Aorta (tissue), 5 donors: ENCODE measurements around the gene ABCB4. TPM values are rescaled to one million over a fixed set of nuclear protein-coding genes. Genes with fewer than 3 reads are reported as not detected.
A peak's percentile ranks its signal among the peaks of the same experiment; 100 is the strongest.

ENCODE experiments used
- ATAC-seq: fragments of 200-7000 bp; cut with Tn5 transposase; one replicate; pipeline ENCODE4 v1.9.1; 2022; ENCODE audit warnings: moderate library complexity; ENCODE audit not compliant: low FRiP score
- DNase-seq, 2 donors: peaks; one replicate each; pipeline ENCODE4 v3.0.0-alpha.2; 2020
- H3K27ac ChIP-seq, 2 donors: one replicate each; pipeline ENCODE4 v1.5.1; 2013; ENCODE audit warnings: low read length in 2 of 2, mild to moderate bottlenecking in 2 of 2, moderate library complexity in 2 of 2, control low read depth in 1 of 2, inconsistent platforms in 1 of 2, low read depth in 1 of 2
- H3K27me3 ChIP-seq, 2 donors: one replicate each; pipeline ENCODE4 v1.6.1; 2013; ENCODE audit warnings: control low read depth in 1 of 2, low read length in 1 of 2, mild to moderate bottlenecking in 1 of 2, moderate library complexity in 1 of 2; ENCODE audit not compliant: insufficient read depth in 2 of 2, control insufficient read depth in 1 of 2
- H3K36me3 ChIP-seq, 2 donors: one replicate each; pipeline ENCODE4 v1.6.1; 2013; ENCODE audit warnings: control low read depth in 1 of 2, low read length in 1 of 2, mild to moderate bottlenecking in 1 of 2; ENCODE audit not compliant: insufficient read depth in 2 of 2, control insufficient read depth in 1 of 2
- H3K4me1 ChIP-seq, 2 donors: one replicate each; pipeline ENCODE4 v1.6.1; 2013; ENCODE audit warnings: low read length in 2 of 2, control low read depth in 1 of 2, mild to moderate bottlenecking in 1 of 2, moderate library complexity in 1 of 2; ENCODE audit not compliant: insufficient read depth in 2 of 2, control insufficient read depth in 1 of 2
- H3K4me3 ChIP-seq, 2 donors: one replicate each; pipeline ENCODE4 v1.5.1; 2013; ENCODE audit warnings: low read length in 2 of 2, control low read depth in 1 of 2, mild to moderate bottlenecking in 1 of 2
- H3K9me3 ChIP-seq: one replicate; pipeline ENCODE4 v1.6.1; 2013; ENCODE audit warnings: mild to moderate bottlenecking, low read length; ENCODE audit not compliant: control insufficient read depth
- WGBS, 2 donors: extraction: QIAGEN DNeasy Blood & Tissue Kit; methylation state at CpG; one replicate each; pipeline ENCODE4 v1.1.7; 2013; 5-methylcytosine and 5-hydroxymethylcytosine counted together
- intact Hi-C, 2 donors: fragments of 100-400 bp; cut with DNase I; formaldehyde crosslinking; loops; one replicate each; pipeline versions ENCODE4 v1.14.2 to v1.15.0; 2022
- polyA plus RNA-seq, 2 donors: library from polyadenylated mRNA; stranded (reverse); fragments of 200-250 nt; gene quantifications; one replicate each; pipeline ENCODE4 v1.2.3, GENCODE V29; 2013
- total RNA-seq, 2 donors: library from RNA; stranded (reverse); fragmentation: NEBNext Ultra II Directional; extraction: Animal tissue kit (Norgen Biotek cat#: 25700); gene quantifications; one replicate each; pipeline ENCODE4 v1.2.1, GENCODE V29; 2021
- donor health status: healthy with polysubstance abuse.
- donor health status: Bipolar disorder and iron deficiency.
- donor health status: DM: no; HTN: no; CAD: no.
- donor health status: DM: no; HTN: no; CAD: no.
- donor health status: DM: yes; HTN: yes; CAD: no.

ABCB4 gene
- total and polyA plus RNA-seq, 4 donors: 0.43 to 7.4 (median 1.9) TPM

GRCh38 chr7:87426160-87426559 lies 49.3 kb downstream of the ABCB4 start:
- Histone ChIP-seq H3K36me3 (peaks cover 0 to 2% of the 10 kb centered on the region in 2 donors), H3K27me3 (no peaks in the 10 kb centered on the region), H3K9me3 (no peaks in the 10 kb centered on the region), H3K4me3 (no peak overlapping the region), H3K27ac (no peak overlapping the region), H3K4me1 (no peaks in the 10 kb centered on the region)
- intact Hi-C loops: no loop called here
- DNase-seq (no peak), ATAC-seq (no peak)
- 87 to 93% methylated on average over 3 of the region's 3 CpGs for WGBS, 2 donors

GRCh38 chr7:87424075-87424474 lies 51.4 kb downstream of the ABCB4 start:
- no peak for DNase-seq
- intact Hi-C loops: no loop called here
- Histone ChIP-seq H3K27ac (no peak overlapping the region), H3K36me3 (peaks cover 0 to 2% of the 10 kb centered on the region in 2 donors), H3K4me3 (no peak overlapping the region), H3K9me3 (no peaks in the 10 kb centered on the region), H3K27me3 (no peaks in the 10 kb centered on the region), H3K4me1 (no peaks in the 10 kb centered on the region)
- 88 to 90% methylated on average over 5 of the region's 5 CpGs for WGBS, 2 donors
- no peak for ATAC-seq

GRCh38 chr7:87420173-87420572 lies 55.3 kb downstream of the ABCB4 start:
- Histone ChIP-seq H3K4me1 (no peaks in the 10 kb centered on the region), H3K27me3 (no peaks in the 10 kb centered on the region), H3K27ac (no peak overlapping the region), H3K36me3 (no peaks in the 10 kb centered on the region), H3K4me3 (no peak overlapping the region), H3K9me3 (no peaks in the 10 kb centered on the region)
- intact Hi-C loops: no loop called here
- 87% methylated on average over 4 of the region's 4 CpGs for WGBS, 2 donors
- DNase-seq (no peak), ATAC-seq (no peak)

GRCh38 chr7:87416682-87417587 lies 58.5 kb downstream of the ABCB4 start:
- Histone ChIP-seq H3K36me3 (no peaks in the 10 kb centered on the region), H3K27ac (no peak overlapping the region), H3K27me3 (no peaks in the 10 kb centered on the region), H3K4me3 (no peak overlapping the region), H3K9me3 (no peaks in the 10 kb centered on the region), H3K4me1 (peaks cover 0 to 2% of the 10 kb centered on the region in 2 donors)
- DNase-seq (peak in 1 of 2 donors; percentile 56), ATAC-seq (peak; percentile 77)
- 46 to 47% methylated on average over 5 of the region's 5 CpGs for WGBS, 2 donors
- intact Hi-C loops: loop anchor here (1.0 to 10.0 kb wide), 2 partner anchors 105 to 262 kb away; partner anchors contain the start of gene DMTF1 (in 1 of the 2)

GRCh38 chr7:87414794-87415188 lies 60.7 kb downstream of the ABCB4 start:
- ATAC-seq (no peak), DNase-seq (no peak)
- Histone ChIP-seq H3K36me3 (no peaks in the 10 kb centered on the region), H3K27ac (no peak overlapping the region), H3K4me1 (peaks cover 2 to 4% of the 10 kb centered on the region in 2 donors), H3K4me3 (no peak overlapping the region), H3K27me3 (no peaks in the 10 kb centered on the region), H3K9me3 (no peaks in the 10 kb centered on the region)
- WGBS, 2 donors: 49 to 53% methylated on average over 2 of the region's 2 CpGs
- intact Hi-C loops: loop anchor here in 1 of 2 donors (10.0 kb wide), 1 partner anchor 260 kb away; the partner anchor contains the start of gene DMTF1

- ATAC-seq (peak; percentile 17), DNase-seq (peak in 1 of 2 donors; percentile 49)
- peak overlapping the region; percentile 60 to 67 for H3K27ac ChIP-seq
- intact Hi-C loops: loop anchor here in 1 of 2 donors (10.0 kb wide), 1 partner anchor 259 kb away; the partner anchor contains the start of gene DMTF1
- H3K4me1 ChIP-seq: peaks cover 2 to 4% of the 10 kb centered on the region in 2 donors
- no peaks in the 10 kb centered on the region for H3K27me3 ChIP-seq
- H3K36me3 ChIP-seq: no peaks in the 10 kb centered on the region
- no peaks in the 10 kb centered on the region for H3K9me3 ChIP-seq
- no peak overlapping the region for H3K4me3 ChIP-seq
- 21 to 29% methylated on average over 4 of the region's 4 CpGs for WGBS, 2 donors
These were observed 61.3 kb downstream of the ABCB4 start for GRCh38 chr7:87413951-87414793.

- Histone ChIP-seq H3K36me3 (no peaks in the 10 kb centered on the region), H3K4me3 (no peak overlapping the region), H3K9me3 (no peaks in the 10 kb centered on the region), H3K4me1 (peaks cover 2 to 4% of the 10 kb centered on the region in 2 donors), H3K27me3 (no peaks in the 10 kb centered on the region), H3K27ac (peak overlapping the region in 1 of 2 donors; percentile 57)
- no peak for DNase-seq
- intact Hi-C loops: loop anchor here in 1 of 2 donors (10.0 kb wide), 1 partner anchor 258 kb away; the partner anchor contains the start of gene DMTF1
- 2 to 15% methylated on average over 1 of the region's 1 CpG for WGBS, 2 donors
- no peak for ATAC-seq
These were observed 62.5 kb downstream of the ABCB4 start for GRCh38 chr7:87413029-87413428.

- WGBS, 2 donors: 76 to 87% methylated on average over 1 of the region's 1 CpG
- Histone ChIP-seq H3K36me3 (no peaks in the 10 kb centered on the region), H3K9me3 (no peaks in the 10 kb centered on the region), H3K4me3 (no peak overlapping the region), H3K4me1 (peaks cover 2 to 4% of the 10 kb centered on the region in 2 donors), H3K27me3 (no peaks in the 10 kb centered on the region), H3K27ac (peak overlapping the region; percentile 80 to 91)
- intact Hi-C loops: loop anchor here in 1 of 2 donors (10.0 kb wide), 1 partner anchor 256 kb away; the partner anchor contains the start of gene DMTF1
- DNase-seq (no peak), ATAC-seq (peak; percentile 13)
These were observed 64.3 kb downstream of the ABCB4 start for GRCh38 chr7:87411186-87411585.
